ENCODE data around the gene AASS.

Gene AASS

DNA sequence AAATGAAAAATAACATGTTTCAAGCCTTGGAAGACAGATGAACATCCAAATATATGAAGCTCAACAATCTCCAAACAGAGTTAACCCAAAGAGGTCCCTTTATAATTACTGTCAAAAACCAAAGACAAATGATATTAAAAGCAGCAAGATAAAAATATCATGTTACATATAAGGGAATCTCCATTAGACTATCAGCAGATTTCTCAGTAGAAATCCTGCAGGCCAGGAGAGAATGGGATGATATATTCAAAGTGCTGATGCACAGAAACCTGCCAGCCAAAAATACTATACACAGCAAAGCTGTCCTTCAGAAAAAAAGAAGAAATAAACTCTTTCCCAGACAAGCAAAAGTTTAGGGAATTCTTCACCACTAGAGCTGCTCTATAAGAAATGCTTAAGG is 41.0 kb downstream of the AASS start:
- DNase-seq, result no peak

DNA sequence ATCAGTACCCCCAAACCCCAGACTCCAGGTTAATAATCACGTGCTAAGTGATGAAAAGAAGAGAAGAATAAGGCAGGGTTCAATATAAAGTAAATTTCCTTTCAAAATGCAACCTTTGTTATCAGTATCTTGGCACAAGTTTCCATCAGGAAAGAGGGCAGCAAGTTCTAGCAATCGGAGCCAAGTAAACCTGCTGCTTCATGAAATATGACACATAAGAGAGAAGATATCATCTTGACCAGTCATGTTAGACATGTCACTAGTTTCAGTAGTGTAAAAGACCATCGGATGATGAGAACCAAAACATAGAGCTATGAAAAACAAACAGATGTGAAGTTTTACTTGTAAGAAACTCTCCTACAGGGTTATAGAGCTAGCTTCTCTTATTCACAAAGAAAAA is 44.0 kb downstream of the AASS start:
- no peak for DNase-seq

DNA sequence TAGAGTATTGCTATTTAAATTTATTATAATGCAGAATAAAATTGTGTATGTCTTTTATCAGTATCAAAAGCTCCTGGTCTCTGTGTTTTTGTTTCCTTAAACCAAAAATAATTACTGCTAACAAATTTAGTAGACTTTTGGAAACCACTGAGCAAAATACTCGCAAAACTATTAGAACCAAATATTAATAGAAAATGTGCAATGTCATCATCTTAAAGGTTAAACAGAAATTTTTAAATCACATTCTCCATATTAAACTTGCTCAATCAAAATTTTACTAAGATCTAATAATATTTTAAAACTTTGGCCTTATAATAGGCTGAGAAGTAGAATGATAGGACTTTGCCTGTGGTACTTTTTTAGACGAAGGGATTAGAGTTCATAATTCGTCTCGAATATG is 48.4 kb downstream of the AASS start:
- no peak for DNase-seq

- DNase-seq, result no peak
These were observed 49.5 kb downstream of the AASS start for GRCh38 chr7:122094549-122094948.

GRCh38 chr7:122092964-122093797 is 50.9 kb downstream of the AASS start:
- DNase-seq, result peak; percentile 87

DNA sequence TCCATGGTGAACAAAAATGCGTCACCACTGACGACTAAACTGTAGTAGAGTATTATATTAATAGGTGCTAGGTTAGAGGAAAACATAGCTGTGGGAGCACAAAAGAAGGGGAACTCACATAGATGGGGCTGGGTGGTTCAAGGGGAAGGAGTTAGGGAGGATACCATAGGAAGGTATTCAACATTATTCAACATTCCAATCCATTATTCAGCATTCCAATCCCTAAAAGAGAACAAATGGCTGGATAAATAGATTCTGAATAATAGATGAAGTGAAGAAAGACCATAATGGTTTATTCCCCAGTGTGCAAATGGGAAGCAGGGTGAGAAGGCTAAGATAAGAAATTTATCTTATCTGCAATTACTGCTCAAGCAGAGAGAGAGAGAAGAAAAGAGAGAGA is 61.4 kb downstream of the AASS start:
- DNase-seq, result no peak

GRCh38 chr7:122082160-122082559 is 61.9 kb downstream of the AASS start:
- DNase-seq, result no peak

DNA sequence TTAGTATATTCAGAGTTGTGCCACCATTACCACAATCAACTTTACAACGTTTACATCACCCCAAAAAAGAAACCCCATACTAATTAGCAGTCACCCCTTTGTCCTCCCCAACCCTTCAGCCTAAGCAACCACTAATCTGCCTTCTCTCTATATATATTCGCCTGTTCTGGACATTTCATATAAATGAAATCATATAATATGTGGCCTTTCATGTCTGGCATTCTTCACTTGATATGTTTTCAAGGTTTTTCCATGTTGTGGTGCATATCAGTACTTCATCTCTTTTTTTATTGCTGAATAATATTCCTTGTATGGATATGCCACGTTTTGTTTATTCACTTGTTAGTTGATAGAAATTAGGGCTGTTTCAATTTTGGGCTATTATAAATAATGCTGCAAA is 70.4 kb downstream of the AASS start:
- DNase-seq, result no peak

GRCh38 chr7:122072924-122073599 is 71.0 kb downstream of the AASS start:
- DNase-seq, result no peak

- DNase-seq, result no peak
These were observed 71.8 kb downstream of the AASS start for GRCh38 chr7:122072272-122072671.

- no peak for DNase-seq
These were observed 73.2 kb downstream of the AASS start for GRCh38 chr7:122070834-122071233.

GRCh38 chr7:122070062-122070461 is 74.0 kb downstream of the AASS start:
- no peak for DNase-seq

- DNase-seq, result peak; percentile 12
These were observed 75.0 kb downstream of the AASS start for GRCh38 chr7:122068999-122069398.

DNA sequence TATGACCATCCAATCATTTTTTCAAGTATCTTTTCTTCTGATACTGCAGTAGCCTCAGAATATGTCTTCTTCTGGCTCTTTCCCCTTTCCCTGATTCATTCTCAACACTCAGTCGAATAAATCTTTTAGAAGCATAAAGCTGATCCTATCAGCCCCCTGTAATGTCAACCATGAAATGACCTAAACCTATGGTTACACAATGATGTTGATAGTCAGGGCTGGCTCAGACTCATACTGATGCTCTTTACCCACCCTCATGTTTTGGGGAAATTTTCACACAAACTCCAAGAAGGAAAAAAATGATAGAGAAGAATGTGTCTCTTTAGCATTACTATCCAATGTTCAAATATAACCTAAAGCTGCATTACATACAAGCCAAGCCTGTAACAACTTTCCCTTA is 76.0 kb downstream of the AASS start:
- no peak for DNase-seq

GRCh38 chr7:122067077-122067476 is 77.0 kb downstream of the AASS start:
- no peak for DNase-seq

GRCh38 chr7:122064971-122065370 is 79.1 kb downstream of the AASS start:
- DNase-seq, result no peak

GRCh38 chr7:122063146-122063545 is 80.9 kb downstream of the AASS start:
- DNase-seq, result no peak

GRCh38 chr7:122059542-122059941 is 84.5 kb downstream of the AASS start:
- no peak for DNase-seq

GRCh38 chr7:122056977-122057376 is 87.1 kb downstream of the AASS start:
- DNase-seq, result no peak

GRCh38 chr7:122055073-122055472 is 89.0 kb downstream of the AASS start:
- DNase-seq, result peak; percentile 28

- DNase-seq, result peak; percentile 73
These were observed 89.7 kb downstream of the AASS start for GRCh38 chr7:122054393-122054792.

DNA sequence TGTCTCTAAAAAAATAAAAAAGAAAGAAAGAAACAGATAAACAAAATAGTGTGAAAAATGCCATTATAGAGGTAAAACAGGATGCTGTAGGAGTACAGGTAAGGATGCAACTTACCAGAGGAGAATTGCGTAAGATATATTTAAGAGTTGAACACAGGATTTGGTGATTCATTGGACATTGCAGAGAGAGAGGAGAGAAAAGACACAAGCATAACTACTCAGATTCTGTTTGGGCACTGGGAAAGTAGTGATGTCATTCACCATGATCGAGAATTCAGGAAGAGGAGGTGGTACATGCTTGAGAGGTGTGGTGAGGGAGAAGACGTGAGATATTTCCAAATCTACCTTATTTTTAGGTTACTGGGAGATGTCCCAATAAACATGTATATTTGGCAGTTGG is 97.6 kb downstream of the AASS start:
- no peak for DNase-seq

GRCh38 chr7:122040147-122040546 is 103.9 kb downstream of the AASS start:
- no peak for DNase-seq

DNA sequence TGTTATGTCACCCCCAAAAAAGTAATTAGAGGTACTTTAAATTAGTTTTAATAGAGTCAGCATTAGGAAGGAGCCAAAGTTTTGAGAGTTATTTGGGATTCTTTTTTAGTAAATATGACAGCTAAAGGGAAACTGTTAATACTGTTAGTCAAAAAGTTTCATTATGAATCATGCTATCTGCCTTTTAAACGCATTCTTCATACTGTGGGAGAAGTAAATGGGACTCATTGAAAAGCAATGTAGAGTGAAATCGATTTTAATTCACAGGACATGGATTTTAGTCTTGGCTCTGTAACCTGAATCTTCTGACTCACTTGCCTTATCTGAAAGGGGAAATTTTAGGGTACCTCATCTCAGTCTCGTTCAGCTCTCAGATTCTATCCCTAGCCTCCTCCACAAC is 105.1 kb downstream of the AASS start:
- no peak for DNase-seq

GRCh38 chr7:122038134-122038533 is 105.9 kb downstream of the AASS start:
- no peak for DNase-seq
